ENCODE measurements around the gene TBC1D5. TPM values are rescaled to one million over a fixed set of nuclear protein-coding genes. Genes with fewer than 3 reads are reported as not detected.

Gene TBC1D5
- polyA plus RNA-seq, 1 experiment: 44.6 TPM

- Histone ChIP-seq H3K4me3 (ENCODE audit: low read depth, low read length) (no peak overlapping the region), H3K27me3 (ENCODE audit: control insufficient read depth, insufficient read depth, low read length) (no peaks in the 10 kb centered on the region), H3K9me3 (ENCODE audit: control insufficient read depth, insufficient read depth, low read length) (no peaks in the 10 kb centered on the region), H3K27ac (ENCODE audit: low read depth, low read length) (no peak overlapping the region)
- ChIA-PET POLR2A (no interaction called here), CTCF (no interaction called here)
- DNase-seq (ENCODE audit: low read depth, low spot score): no peak
- no peak for TF ChIP-seq CTCF (IDR thresholded peaks at IDR 0.05; ENCODE audit: low read depth, low read length)
These were observed 107.5 kb downstream of the TBC1D5 start for GRCh38 chr3:17634964-17635363.

GRCh38 chr3:17634201-17634600 is 108.2 kb downstream of the TBC1D5 start:
- no peak overlapping the region for H3K27ac ChIP-seq (ENCODE audit: low read depth, low read length)
- DNase-seq (ENCODE audit: low read depth, low spot score): no peak
- H3K27me3 ChIP-seq (ENCODE audit: control insufficient read depth, insufficient read depth, low read length): no peaks in the 10 kb centered on the region
- H3K4me3 ChIP-seq (ENCODE audit: low read depth, low read length): no peak overlapping the region
- ChIA-PET POLR2A (no interaction called here), CTCF (interaction anchor here (1.3 kb wide), 1 partner anchor 11 kb away, joined by 4 read pairs; no protein-coding TSS in a partner anchor)
- no peak for TF ChIP-seq CTCF (IDR thresholded peaks at IDR 0.05; ENCODE audit: low read depth, low read length)
- H3K9me3 ChIP-seq (ENCODE audit: control insufficient read depth, insufficient read depth, low read length): no peaks in the 10 kb centered on the region

GRCh38 chr3:17632401-17633100 is 109.9 kb downstream of the TBC1D5 start:
- peak; percentile 26 for DNase-seq (ENCODE audit: low read depth, low spot score)
- Histone ChIP-seq H3K4me3 (ENCODE audit: low read depth, low read length) (no peak overlapping the region), H3K27ac (ENCODE audit: low read depth, low read length) (no peak overlapping the region), H3K9me3 (ENCODE audit: control insufficient read depth, insufficient read depth, low read length) (no peaks in the 10 kb centered on the region), H3K27me3 (ENCODE audit: control insufficient read depth, insufficient read depth, low read length) (no peaks in the 10 kb centered on the region)
- POLR2A ChIA-PET: no interaction called here
- TF ChIP-seq CTCF (IDR thresholded peaks at IDR 0.05; ENCODE audit: low read depth, low read length): no peak
- CTCF ChIA-PET: no interaction called here

- no peak for TF ChIP-seq CTCF (IDR thresholded peaks at IDR 0.05; ENCODE audit: low read depth, low read length)
- Histone ChIP-seq H3K9me3 (ENCODE audit: control insufficient read depth, insufficient read depth, low read length) (no peaks in the 10 kb centered on the region), H3K27ac (ENCODE audit: low read depth, low read length) (no peak overlapping the region), H3K4me3 (ENCODE audit: low read depth, low read length) (no peak overlapping the region), H3K27me3 (ENCODE audit: control insufficient read depth, insufficient read depth, low read length) (no peaks in the 10 kb centered on the region)
- CTCF ChIA-PET: interaction anchor here (2.3 kb wide), 1 partner anchor 14 kb away, joined by 10 read pairs; no protein-coding TSS in a partner anchor
- no peak for DNase-seq (ENCODE audit: low read depth, low spot score)
- POLR2A ChIA-PET: no interaction called here
These were observed 110.8 kb downstream of the TBC1D5 start for GRCh38 chr3:17631609-17632008.

GRCh38 chr3:17629400-17629799 is 113.0 kb downstream of the TBC1D5 start:
- no peak overlapping the region for H3K4me3 ChIP-seq (ENCODE audit: low read depth, low read length)
- H3K9me3 ChIP-seq (ENCODE audit: control insufficient read depth, insufficient read depth, low read length): no peaks in the 10 kb centered on the region
- no peak overlapping the region for H3K27ac ChIP-seq (ENCODE audit: low read depth, low read length)
- DNase-seq (ENCODE audit: low read depth, low spot score): no peak
- no peak for TF ChIP-seq CTCF (IDR thresholded peaks at IDR 0.05; ENCODE audit: low read depth, low read length)
- CTCF ChIA-PET: interaction anchor here (1.0 to 2.3 kb wide), 5 partner anchors 9 to 212 kb away, joined by 3 to 10 read pairs (median 4); no protein-coding TSS in a partner anchor
- POLR2A ChIA-PET: no interaction called here
- H3K27me3 ChIP-seq (ENCODE audit: control insufficient read depth, insufficient read depth, low read length): no peaks in the 10 kb centered on the region

Data from AG04450 (cell line).